Measurements from ENCODE around the gene TMEM242. TPM values are rescaled to one million over a fixed set of nuclear protein-coding genes. Genes with fewer than 3 reads are reported as not detected.

The TMEM242 gene
- polyA plus RNA-seq, 1 of the 3 experiments (the other 2 are of a cell fraction): 7.4 TPM

- Histone ChIP-seq H3K79me2 (ENCODE audit: insufficient read depth) (no peaks in the 10 kb centered on the region), H3K27ac (ENCODE audit: low read depth in 2 of 2, low read length in 1 of 2) (no peak overlapping the region), H4K20me1 (ENCODE audit: insufficient read depth) (no peaks in the 10 kb centered on the region), H3F3A (replicated peaks; ENCODE audit: insufficient read depth) (no peaks in the 10 kb centered on the region), H3K27me3 (ENCODE audit: insufficient read depth) (no peaks in the 10 kb centered on the region), H3K9ac (no peak overlapping the region), H3K36me3 (replicated peaks in 1 of 2; ENCODE audit: control insufficient read depth in 1 of 2, insufficient read depth in 2 of 2, low read length in 1 of 2) (peaks cover 14 to 32% of the 10 kb centered on the region in 2 experiments), H3K4me2 (no peak overlapping the region), H3K9me3 (no peaks in the 10 kb centered on the region), H3K4me3 (ENCODE audit: low read depth in 2 of 2, low read length in 1 of 2) (no peak overlapping the region), H3K9me2 (no peaks in the 10 kb centered on the region), H2AFZ (ENCODE audit: low read depth) (no peak overlapping the region), H3K4me1 (ENCODE audit: control insufficient read depth in 1 of 2, insufficient read depth in 2 of 2, low read depth in 1 of 2, low read length in 1 of 2) (peaks cover 0 to 2% of the 10 kb centered on the region in 2 experiments; a peak in 1 of 4 replicates)
- no peak for DNase-seq
- POLR2A ChIA-PET: no interaction called here
- 94% methylated on average over 6 of the region's 7 CpGs for WGBS (ENCODE audit: low lambda C conversion rate)
- CTCF ChIA-PET: interaction anchor here (1.6 to 7.5 kb wide), 2 partner anchors 13 to 19 kb away, joined by 6 to 43 read pairs; no protein-coding TSS in a partner anchor
- TF ChIP-seq NRF1 (IDR thresholded peaks at IDR 0.05; ENCODE audit: low read depth, low read length): no peak
- no peak for TF ChIP-seq GABPA (IDR thresholded peaks at IDR 0.05; ENCODE audit: low read depth)
- no peak for TF ChIP-seq RFX5 (IDR thresholded peaks at IDR 0.05; ENCODE audit: low read length)
- no peak for TF ChIP-seq RCOR1 (IDR thresholded peaks at IDR 0.05; ENCODE audit: low read length)
- TF ChIP-seq, protein P1, sequence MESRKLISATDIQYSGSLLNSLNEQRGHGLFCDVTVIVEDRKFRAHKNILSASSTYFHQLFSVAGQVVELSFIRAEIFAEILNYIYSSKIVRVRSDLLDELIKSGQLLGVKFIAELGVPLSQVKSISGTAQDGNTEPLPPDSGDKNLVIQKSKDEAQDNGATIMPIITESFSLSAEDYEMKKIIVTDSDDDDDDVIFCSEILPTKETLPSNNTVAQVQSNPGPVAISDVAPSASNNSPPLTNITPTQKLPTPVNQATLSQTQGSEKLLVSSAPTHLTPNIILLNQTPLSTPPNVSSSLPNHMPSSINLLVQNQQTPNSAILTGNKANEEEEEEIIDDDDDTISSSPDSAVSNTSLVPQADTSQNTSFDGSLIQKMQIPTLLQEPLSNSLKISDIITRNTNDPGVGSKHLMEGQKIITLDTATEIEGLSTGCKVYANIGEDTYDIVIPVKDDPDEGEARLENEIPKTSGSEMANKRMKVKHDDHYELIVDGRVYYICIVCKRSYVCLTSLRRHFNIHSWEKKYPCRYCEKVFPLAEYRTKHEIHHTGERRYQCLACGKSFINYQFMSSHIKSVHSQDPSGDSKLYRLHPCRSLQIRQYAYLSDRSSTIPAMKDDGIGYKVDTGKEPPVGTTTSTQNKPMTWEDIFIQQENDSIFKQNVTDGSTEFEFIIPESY (IDR thresholded peaks at IDR 0.05; ENCODE audit: borderline replicate concordance, low read depth): no peak
Measured at GRCh38 chr6:157287923-157288322, 35.4 kb downstream of the TMEM242 start.

- no peaks in the 10 kb centered on the region for H4K20me1 ChIP-seq (ENCODE audit: insufficient read depth)
- H3K4me1 ChIP-seq (ENCODE audit: control insufficient read depth in 1 of 2, insufficient read depth in 2 of 2, low read depth in 1 of 2, low read length in 1 of 2): peaks cover 0 to 2% of the 10 kb centered on the region in 2 experiments; a peak in 1 of 4 replicates
- H3K9me2 ChIP-seq: no peaks in the 10 kb centered on the region
- H3K9ac ChIP-seq: no peak overlapping the region
- no peak for DNase-seq
- ChIA-PET CTCF (interaction anchor here (1.5 to 7.5 kb wide), 3 partner anchors 12 to 253 kb away, joined by 3 to 43 read pairs (median 6); no protein-coding TSS in a partner anchor), POLR2A (no interaction called here)
- H2AFZ ChIP-seq (ENCODE audit: low read depth): no peak overlapping the region
- no peak for TF ChIP-seq CHD2 (IDR thresholded peaks at IDR 0.05; ENCODE audit: low read length, partially characterized antibody)
- TF ChIP-seq, protein P2, sequence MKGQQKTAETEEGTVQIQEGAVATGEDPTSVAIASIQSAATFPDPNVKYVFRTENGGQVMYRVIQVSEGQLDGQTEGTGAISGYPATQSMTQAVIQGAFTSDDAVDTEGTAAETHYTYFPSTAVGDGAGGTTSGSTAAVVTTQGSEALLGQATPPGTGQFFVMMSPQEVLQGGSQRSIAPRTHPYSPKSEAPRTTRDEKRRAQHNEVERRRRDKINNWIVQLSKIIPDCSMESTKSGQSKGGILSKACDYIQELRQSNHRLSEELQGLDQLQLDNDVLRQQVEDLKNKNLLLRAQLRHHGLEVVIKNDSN (IDR thresholded peaks at IDR 0.05; ENCODE audit: borderline replicate concordance, low read depth): no peak
- TF ChIP-seq IRF3 (IDR thresholded peaks at IDR 0.05; ENCODE audit: low read depth, low read length): no peak
- no peak for TF ChIP-seq SIN3A (IDR thresholded peaks at IDR 0.05; ENCODE audit: borderline replicate concordance, low read depth, low read length)
- no peak for TF ChIP-seq POLR2AphosphoS5 (IDR thresholded peaks at IDR 0.05; ENCODE audit: low read depth, low read length)
- TF ChIP-seq, protein P3, sequence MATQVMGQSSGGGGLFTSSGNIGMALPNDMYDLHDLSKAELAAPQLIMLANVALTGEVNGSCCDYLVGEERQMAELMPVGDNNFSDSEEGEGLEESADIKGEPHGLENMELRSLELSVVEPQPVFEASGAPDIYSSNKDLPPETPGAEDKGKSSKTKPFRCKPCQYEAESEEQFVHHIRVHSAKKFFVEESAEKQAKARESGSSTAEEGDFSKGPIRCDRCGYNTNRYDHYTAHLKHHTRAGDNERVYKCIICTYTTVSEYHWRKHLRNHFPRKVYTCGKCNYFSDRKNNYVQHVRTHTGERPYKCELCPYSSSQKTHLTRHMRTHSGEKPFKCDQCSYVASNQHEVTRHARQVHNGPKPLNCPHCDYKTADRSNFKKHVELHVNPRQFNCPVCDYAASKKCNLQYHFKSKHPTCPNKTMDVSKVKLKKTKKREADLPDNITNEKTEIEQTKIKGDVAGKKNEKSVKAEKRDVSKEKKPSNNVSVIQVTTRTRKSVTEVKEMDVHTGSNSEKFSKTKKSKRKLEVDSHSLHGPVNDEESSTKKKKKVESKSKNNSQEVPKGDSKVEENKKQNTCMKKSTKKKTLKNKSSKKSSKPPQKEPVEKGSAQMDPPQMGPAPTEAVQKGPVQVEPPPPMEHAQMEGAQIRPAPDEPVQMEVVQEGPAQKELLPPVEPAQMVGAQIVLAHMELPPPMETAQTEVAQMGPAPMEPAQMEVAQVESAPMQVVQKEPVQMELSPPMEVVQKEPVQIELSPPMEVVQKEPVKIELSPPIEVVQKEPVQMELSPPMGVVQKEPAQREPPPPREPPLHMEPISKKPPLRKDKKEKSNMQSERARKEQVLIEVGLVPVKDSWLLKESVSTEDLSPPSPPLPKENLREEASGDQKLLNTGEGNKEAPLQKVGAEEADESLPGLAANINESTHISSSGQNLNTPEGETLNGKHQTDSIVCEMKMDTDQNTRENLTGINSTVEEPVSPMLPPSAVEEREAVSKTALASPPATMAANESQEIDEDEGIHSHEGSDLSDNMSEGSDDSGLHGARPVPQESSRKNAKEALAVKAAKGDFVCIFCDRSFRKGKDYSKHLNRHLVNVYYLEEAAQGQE (IDR thresholded peaks at IDR 0.05; ENCODE audit: low read depth, low read length): no peak
- TF ChIP-seq YY1 (IDR thresholded peaks at IDR 0.05; ENCODE audit: low read depth): no peak
- no peak for TF ChIP-seq TCF12 (IDR thresholded peaks at IDR 0.05)
- TF ChIP-seq RAD21 (IDR thresholded peaks at IDR 0.05; ENCODE audit: low read length): no peak
- TF ChIP-seq FOSL2 (IDR thresholded peaks at IDR 0.05; ENCODE audit: borderline replicate concordance, low read depth): no peak
- TF ChIP-seq EZH2phosphoT487 (IDR thresholded peaks at IDR 0.05; ENCODE audit: borderline replicate concordance, low read depth): no peak
- no peak overlapping the region for H3K4me3 ChIP-seq (ENCODE audit: low read depth in 2 of 2, low read length in 1 of 2)
- WGBS (ENCODE audit: low lambda C conversion rate): 98% methylated on average over 8 of the region's 10 CpGs
- no peaks in the 10 kb centered on the region for H3F3A ChIP-seq (replicated peaks; ENCODE audit: insufficient read depth)
- peaks cover 14 to 27% of the 10 kb centered on the region in 2 experiments for H3K36me3 ChIP-seq (replicated peaks in 1 of 2; ENCODE audit: control insufficient read depth in 1 of 2, insufficient read depth in 2 of 2, low read length in 1 of 2)
- no peaks in the 10 kb centered on the region for H3K27me3 ChIP-seq (ENCODE audit: insufficient read depth)
- H3K4me2 ChIP-seq: no peak overlapping the region
- no peaks in the 10 kb centered on the region for H3K9me3 ChIP-seq
- no peak overlapping the region for H3K27ac ChIP-seq (ENCODE audit: low read depth in 2 of 2, low read length in 1 of 2)
- H3K79me2 ChIP-seq (ENCODE audit: insufficient read depth): no peaks in the 10 kb centered on the region
Measured at GRCh38 chr6:157287247-157287850, 36.0 kb downstream of the TMEM242 start.
